HCT116 (cell line): ENCODE data around the gene HSP90AB1. TPM values are rescaled to one million over a fixed set of nuclear protein-coding genes. Genes with fewer than 3 reads are reported as not detected.

ENCODE experiments used
- ATAC-seq: fragments of 200-7000 bp; cut with Tn5 transposase; 2 replicates; pipeline ENCODE4 v1.9.1; 2020; ENCODE audit warnings: mild to moderate bottlenecking, moderate library complexity
- BruUV-seq: library from RNA; stranded (reverse); fragments of 400-500 nt; replicated peaks from 2 replicates; lab custom pipeline; 2021; lab: Mats Ljungman, UMichigan
- CTCF ChIA-PET: fragments of 300-600 bp; sonication (Branson Sonifier 250); formaldehyde crosslinking; loops from one replicate; lab custom pipeline; 2021; ENCODE audit warnings: antibody characterized with exemption; lab: Charles Lee
- POLR2A ChIA-PET: fragments of 300-600, 350-600 bp; sonication (Branson Sonifier 250); formaldehyde crosslinking; loops from one replicate; lab custom pipeline; 2021; ENCODE audit warnings: antibody characterized with exemption; lab: Charles Lee
- RAD21 ChIA-PET, 2 experiments: fragments of 300-600 bp; sonication (Branson Sonifier 250); formaldehyde crosslinking; loops; one replicate each; lab custom pipeline; 2023; ENCODE audit warnings: low total read pairs in 2 of 2; ENCODE audit not compliant: uncharacterized antibody in 2 of 2, unreplicated experiment in 2 of 2, low non-redundant PET in 1 of 2; lab: Charles Lee
- DNase-seq: peaks from one replicate; pipeline ENCODE4 v3.0.0-alpha.2; 2010; ENCODE audit warnings: low read depth, low spot score
- H2AFZ ChIP-seq: fragments of 200-600 bp; shearing (Covaris generic), sonication (generic); 2 replicates; pipeline ENCODE4 v1.6.1; 2017; ENCODE audit warnings: low read depth, mixed run types, mixed read lengths, antibody characterized with exemption, low read length; ENCODE audit not compliant: poor library complexity, severe bottlenecking
- H3K27ac ChIP-seq: 2 replicates; pipeline ENCODE4 v1.5.1; 2012; ENCODE audit warnings: low read depth, low read length
- H3K27me3 ChIP-seq: fragments of 200-600 bp; sonication (generic); 2 replicates; pipeline ENCODE4 v1.6.1; 2016; ENCODE audit warnings: mixed run types, low read length, mixed read lengths; ENCODE audit not compliant: insufficient read depth
- H3K36me3 ChIP-seq, 2 experiments: fragments of 200-500 bp in 1 of 2; fragments of 200-600 bp in 1 of 2; sonication (Bioruptor generic) in 1 of 2; sonication (generic) in 1 of 2; 2 replicates each; pipeline versions ENCODE4 v1.5.1 to v1.6.1; 2014 to 2016; ENCODE audit warnings: low read length in 2 of 2, inconsistent platforms in 1 of 2, mixed read lengths in 1 of 2, mixed run types in 1 of 2; ENCODE audit not compliant: insufficient read depth in 2 of 2, control insufficient read depth in 1 of 2
- H3K4me1 ChIP-seq, 2 experiments: fragments of 200-600 bp in 1 of 2; sonication (generic) in 1 of 2; 2 replicates each; pipeline versions ENCODE4 v1.5.1 to v1.6.1; 2012 to 2017; ENCODE audit warnings: low read length in 2 of 2, inconsistent platforms in 1 of 2, mild to moderate bottlenecking in 1 of 2, mixed read lengths in 1 of 2, mixed run types in 1 of 2, moderate library complexity in 1 of 2; ENCODE audit not compliant: insufficient read depth in 2 of 2, control insufficient read depth in 1 of 2
- H3K4me2 ChIP-seq: fragments of 200-600 bp; sonication (generic); 2 replicates; pipeline ENCODE4 v1.6.1; 2017; ENCODE audit warnings: mixed run types, low read length, mixed read lengths
- H3K4me3 ChIP-seq, 2 experiments: fragments of 200-600 bp in 1 of 2; sonication (generic) in 1 of 2; replicated peaks in 1 of 2; 2 replicates each; pipeline ENCODE4 v1.5.1; 2011 to 2016; ENCODE audit warnings: low read length in 2 of 2, control low read depth in 1 of 2, low read depth in 1 of 2, mild to moderate bottlenecking in 1 of 2, mixed read lengths in 1 of 2, mixed run types in 1 of 2
- H3K79me2 ChIP-seq: fragments of 200-600 bp; sonication (generic); 2 replicates; pipeline ENCODE4 v1.6.1; 2017; ENCODE audit warnings: mild to moderate bottlenecking, mixed run types, low read length, moderate library complexity, mixed read lengths; ENCODE audit not compliant: insufficient read depth
- H3K9ac ChIP-seq: fragments of 200-600 bp; sonication (generic); 2 replicates; pipeline ENCODE4 v1.6.1; 2016; ENCODE audit warnings: low read length, mixed read lengths
- H3K9me2 ChIP-seq: fragments of 200-600 bp; sonication (generic), shearing (Covaris generic); 2 replicates; pipeline ENCODE4 v1.6.1; 2017; ENCODE audit warnings: mixed run types, mild to moderate bottlenecking, moderate library complexity; ENCODE audit not compliant: insufficient read depth
- H3K9me3 ChIP-seq, 2 experiments: fragments of 200-500 bp in 1 of 2; fragments of 200-600 bp in 1 of 2; sonication (Bioruptor generic) in 1 of 2; sonication (generic) in 1 of 2; 2 replicates each; pipeline ENCODE4 v1.6.1; 2014 to 2017; ENCODE audit warnings: low read length in 2 of 2, mixed read lengths in 2 of 2, inconsistent platforms in 1 of 2, low read depth in 1 of 2, mild to moderate bottlenecking in 1 of 2, mixed run types in 1 of 2, moderate library complexity in 1 of 2; ENCODE audit not compliant: control insufficient read depth in 1 of 2, insufficient read depth in 1 of 2
- H4K20me1 ChIP-seq: fragments of 200-600 bp; sonication (generic), shearing (Covaris generic); 2 replicates; pipeline ENCODE4 v1.6.1; 2017; ENCODE audit warnings: mixed run types, mild to moderate bottlenecking, moderate library complexity; ENCODE audit not compliant: insufficient read depth
- CEBPB ChIP-seq: IDR thresholded peaks from 2 replicates; pipeline ENCODE4 v1.6.1; 2012; ENCODE audit warnings: low read depth
- EGR1 ChIP-seq: IDR thresholded peaks from 2 replicates; pipeline ENCODE4 v1.6.1; 2012; ENCODE audit warnings: low read depth
- ELF1 ChIP-seq: IDR thresholded peaks from 2 replicates; pipeline ENCODE4 v1.6.1; 2012; ENCODE audit warnings: low read depth, borderline replicate concordance
- EZH2phosphoT487 ChIP-seq: fragments of 200-600 bp; IDR thresholded peaks from 2 replicates; pipeline ENCODE4 v1.6.1; 2018; ENCODE audit warnings: antibody characterized with exemption, borderline replicate concordance
- JUND ChIP-seq: IDR thresholded peaks from 2 replicates; pipeline ENCODE4 v1.6.1; 2012
- POLR2A ChIP-seq: IDR thresholded peaks from 2 replicates; pipeline ENCODE4 v1.7.0; 2011; ENCODE audit warnings: borderline replicate concordance; ENCODE audit not compliant: insufficient read depth, insufficient read length; ENCODE audit errors: extremely low read depth
- SIN3A ChIP-seq: IDR thresholded peaks from 2 replicates; pipeline ENCODE4 v1.6.1; 2012; ENCODE audit warnings: low read depth
- SRF ChIP-seq: IDR thresholded peaks from 2 replicates; pipeline ENCODE4 v1.6.1; 2012; ENCODE audit warnings: low read depth
- YY1 ChIP-seq: IDR thresholded peaks from 2 replicates; pipeline ENCODE4 v1.6.1; 2011; ENCODE audit warnings: low read length, low read depth, moderate library complexity, mild to moderate bottlenecking; ENCODE audit not compliant: insufficient replicate concordance; ENCODE audit errors: extremely low read depth
- ZFX ChIP-seq: fragments of 450-650 bp; IDR thresholded peaks from 2 replicates; pipeline ENCODE4 v1.6.1; 2017
- ZNF274 ChIP-seq: fragments of 200-500 bp; sonication (Bioruptor generic); IDR thresholded peaks from 2 replicates; pipeline ENCODE4 v1.6.1; 2014; ENCODE audit warnings: mild to moderate bottlenecking, low read depth, low read length, inconsistent platforms
- intact Hi-C: fragments of 100-400 bp; cut with micrococcal nuclease; formaldehyde crosslinking; loops from 2 replicates; pipeline ENCODE4 v1.10.0; 2022
- total RNA-seq: library from RNA; stranded (reverse); gene quantifications from one replicate; pipeline ENCODE4 v1.2.1, GENCODE V29; 2021; ENCODE audit not compliant: unreplicated experiment
- TF ChIP-seq, protein P1 (sequence below): IDR thresholded peaks from 2 replicates; pipeline ENCODE4 v1.6.1; 2011; ENCODE audit warnings: mild to moderate bottlenecking, low read length, moderate library complexity; ENCODE audit not compliant: insufficient replicate concordance; ENCODE audit errors: extremely low read depth
- TF ChIP-seq, protein P2 (sequence below), 3 experiments: fragments of 200-600 bp in 1 of 3; sonication (generic) in 1 of 3; IDR thresholded peaks in 2 of 3; conservative IDR thresholded peaks in 1 of 3; 2 replicates each; pipeline ENCODE4 v1.5.1; 2012 to 2017; ENCODE audit warnings: low read depth in 2 of 3, low read length in 2 of 3, antibody characterized with exemption in 1 of 3, borderline replicate concordance in 1 of 3, control low read depth in 1 of 3, mild to moderate bottlenecking in 1 of 3, mixed read lengths in 1 of 3, mixed run types in 1 of 3, moderate library complexity in 1 of 3; ENCODE audit not compliant: insufficient read depth in 1 of 3
- TF ChIP-seq, protein P3 (sequence below): IDR thresholded peaks from 2 replicates; pipeline ENCODE4 v1.6.1; 2012; ENCODE audit warnings: low read depth
- TF ChIP-seq, protein P4 (sequence below): IDR thresholded peaks from 2 replicates; pipeline ENCODE4 v1.6.1; 2012
- TF ChIP-seq, protein P5 (sequence below): IDR thresholded peaks from 2 replicates; pipeline ENCODE4 v1.6.1; 2012

The HSP90AB1 gene
- total RNA-seq, 1 experiment from 2014 or later: 2,554 TPM

DNA sequence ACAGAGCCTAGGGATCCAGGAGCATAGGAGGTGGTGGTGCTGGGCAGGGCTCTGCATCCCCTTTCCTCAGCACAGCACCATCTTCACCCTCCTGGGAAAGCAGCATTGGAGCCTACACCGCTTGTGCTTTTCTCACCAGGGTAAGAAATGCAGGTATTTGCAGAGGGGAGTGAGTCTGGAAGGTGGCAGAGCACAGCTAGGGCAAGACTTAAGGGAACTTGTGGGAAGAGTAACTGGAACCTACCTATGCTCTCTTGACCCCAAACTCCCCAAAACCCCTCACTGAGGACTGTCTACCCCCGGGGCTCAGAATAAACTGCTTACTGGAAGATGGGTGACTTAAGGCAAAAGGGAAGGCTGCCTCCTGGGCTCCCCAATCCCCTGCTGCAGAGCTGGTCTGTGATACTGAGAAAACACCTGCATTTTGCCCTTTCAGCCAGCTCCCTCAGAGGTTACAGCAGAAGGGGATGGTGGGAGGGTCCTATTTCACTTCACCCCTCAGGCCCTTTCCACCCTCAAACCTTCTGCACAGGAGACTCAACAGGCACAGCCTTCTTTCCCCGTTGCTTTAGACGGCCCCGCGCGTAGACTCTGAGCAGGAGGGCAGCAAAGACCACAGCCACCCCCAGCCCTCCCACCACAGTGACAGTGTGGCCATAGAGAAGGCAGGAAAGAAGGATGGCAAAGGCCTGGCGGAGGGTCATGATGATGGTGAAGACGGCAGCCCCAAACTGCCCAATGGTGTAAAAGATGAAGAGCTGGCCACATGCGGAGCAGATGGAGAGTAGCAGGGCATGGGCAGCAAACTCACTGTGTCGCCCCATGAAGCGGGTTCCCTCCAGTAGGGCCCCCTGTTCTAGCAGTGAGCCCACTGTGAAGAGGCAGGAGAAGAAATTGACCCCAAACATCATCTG is 7.5 kb downstream of the HSP90AB1 start:
- intact Hi-C loops: loop anchor here (5.0 kb wide), 1 partner anchor 157 kb away; no protein-coding TSS in a partner anchor
- TF ChIP-seq EZH2phosphoT487: no peak
- no peak for TF ChIP-seq ELF1
- no peak for TF ChIP-seq ZNF274
- TF ChIP-seq POLR2A: no peak
- TF ChIP-seq, protein P1, sequence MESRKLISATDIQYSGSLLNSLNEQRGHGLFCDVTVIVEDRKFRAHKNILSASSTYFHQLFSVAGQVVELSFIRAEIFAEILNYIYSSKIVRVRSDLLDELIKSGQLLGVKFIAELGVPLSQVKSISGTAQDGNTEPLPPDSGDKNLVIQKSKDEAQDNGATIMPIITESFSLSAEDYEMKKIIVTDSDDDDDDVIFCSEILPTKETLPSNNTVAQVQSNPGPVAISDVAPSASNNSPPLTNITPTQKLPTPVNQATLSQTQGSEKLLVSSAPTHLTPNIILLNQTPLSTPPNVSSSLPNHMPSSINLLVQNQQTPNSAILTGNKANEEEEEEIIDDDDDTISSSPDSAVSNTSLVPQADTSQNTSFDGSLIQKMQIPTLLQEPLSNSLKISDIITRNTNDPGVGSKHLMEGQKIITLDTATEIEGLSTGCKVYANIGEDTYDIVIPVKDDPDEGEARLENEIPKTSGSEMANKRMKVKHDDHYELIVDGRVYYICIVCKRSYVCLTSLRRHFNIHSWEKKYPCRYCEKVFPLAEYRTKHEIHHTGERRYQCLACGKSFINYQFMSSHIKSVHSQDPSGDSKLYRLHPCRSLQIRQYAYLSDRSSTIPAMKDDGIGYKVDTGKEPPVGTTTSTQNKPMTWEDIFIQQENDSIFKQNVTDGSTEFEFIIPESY: no peak
- TF ChIP-seq, protein P2, sequence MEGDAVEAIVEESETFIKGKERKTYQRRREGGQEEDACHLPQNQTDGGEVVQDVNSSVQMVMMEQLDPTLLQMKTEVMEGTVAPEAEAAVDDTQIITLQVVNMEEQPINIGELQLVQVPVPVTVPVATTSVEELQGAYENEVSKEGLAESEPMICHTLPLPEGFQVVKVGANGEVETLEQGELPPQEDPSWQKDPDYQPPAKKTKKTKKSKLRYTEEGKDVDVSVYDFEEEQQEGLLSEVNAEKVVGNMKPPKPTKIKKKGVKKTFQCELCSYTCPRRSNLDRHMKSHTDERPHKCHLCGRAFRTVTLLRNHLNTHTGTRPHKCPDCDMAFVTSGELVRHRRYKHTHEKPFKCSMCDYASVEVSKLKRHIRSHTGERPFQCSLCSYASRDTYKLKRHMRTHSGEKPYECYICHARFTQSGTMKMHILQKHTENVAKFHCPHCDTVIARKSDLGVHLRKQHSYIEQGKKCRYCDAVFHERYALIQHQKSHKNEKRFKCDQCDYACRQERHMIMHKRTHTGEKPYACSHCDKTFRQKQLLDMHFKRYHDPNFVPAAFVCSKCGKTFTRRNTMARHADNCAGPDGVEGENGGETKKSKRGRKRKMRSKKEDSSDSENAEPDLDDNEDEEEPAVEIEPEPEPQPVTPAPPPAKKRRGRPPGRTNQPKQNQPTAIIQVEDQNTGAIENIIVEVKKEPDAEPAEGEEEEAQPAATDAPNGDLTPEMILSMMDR (IDR thresholded peaks at IDR 0.05 in 2 of 3, conservative IDR thresholded peaks at IDR 0.05 in 1 of 3; ENCODE audit: borderline replicate concordance in 1 of 3, insufficient read depth in 1 of 3, low read depth in 2 of 3, low read length in 2 of 3): no peak
- TF ChIP-seq, protein P3, sequence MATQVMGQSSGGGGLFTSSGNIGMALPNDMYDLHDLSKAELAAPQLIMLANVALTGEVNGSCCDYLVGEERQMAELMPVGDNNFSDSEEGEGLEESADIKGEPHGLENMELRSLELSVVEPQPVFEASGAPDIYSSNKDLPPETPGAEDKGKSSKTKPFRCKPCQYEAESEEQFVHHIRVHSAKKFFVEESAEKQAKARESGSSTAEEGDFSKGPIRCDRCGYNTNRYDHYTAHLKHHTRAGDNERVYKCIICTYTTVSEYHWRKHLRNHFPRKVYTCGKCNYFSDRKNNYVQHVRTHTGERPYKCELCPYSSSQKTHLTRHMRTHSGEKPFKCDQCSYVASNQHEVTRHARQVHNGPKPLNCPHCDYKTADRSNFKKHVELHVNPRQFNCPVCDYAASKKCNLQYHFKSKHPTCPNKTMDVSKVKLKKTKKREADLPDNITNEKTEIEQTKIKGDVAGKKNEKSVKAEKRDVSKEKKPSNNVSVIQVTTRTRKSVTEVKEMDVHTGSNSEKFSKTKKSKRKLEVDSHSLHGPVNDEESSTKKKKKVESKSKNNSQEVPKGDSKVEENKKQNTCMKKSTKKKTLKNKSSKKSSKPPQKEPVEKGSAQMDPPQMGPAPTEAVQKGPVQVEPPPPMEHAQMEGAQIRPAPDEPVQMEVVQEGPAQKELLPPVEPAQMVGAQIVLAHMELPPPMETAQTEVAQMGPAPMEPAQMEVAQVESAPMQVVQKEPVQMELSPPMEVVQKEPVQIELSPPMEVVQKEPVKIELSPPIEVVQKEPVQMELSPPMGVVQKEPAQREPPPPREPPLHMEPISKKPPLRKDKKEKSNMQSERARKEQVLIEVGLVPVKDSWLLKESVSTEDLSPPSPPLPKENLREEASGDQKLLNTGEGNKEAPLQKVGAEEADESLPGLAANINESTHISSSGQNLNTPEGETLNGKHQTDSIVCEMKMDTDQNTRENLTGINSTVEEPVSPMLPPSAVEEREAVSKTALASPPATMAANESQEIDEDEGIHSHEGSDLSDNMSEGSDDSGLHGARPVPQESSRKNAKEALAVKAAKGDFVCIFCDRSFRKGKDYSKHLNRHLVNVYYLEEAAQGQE: no peak
- no peak for TF ChIP-seq CEBPB
- no peak for TF ChIP-seq SRF
- no peak for TF ChIP-seq ZFX
- TF ChIP-seq, protein P4, sequence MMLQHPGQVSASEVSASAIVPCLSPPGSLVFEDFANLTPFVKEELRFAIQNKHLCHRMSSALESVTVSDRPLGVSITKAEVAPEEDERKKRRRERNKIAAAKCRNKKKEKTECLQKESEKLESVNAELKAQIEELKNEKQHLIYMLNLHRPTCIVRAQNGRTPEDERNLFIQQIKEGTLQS: no peak
- TF ChIP-seq, protein P5, sequence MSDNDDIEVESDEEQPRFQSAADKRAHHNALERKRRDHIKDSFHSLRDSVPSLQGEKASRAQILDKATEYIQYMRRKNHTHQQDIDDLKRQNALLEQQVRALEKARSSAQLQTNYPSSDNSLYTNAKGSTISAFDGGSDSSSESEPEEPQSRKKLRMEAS: no peak
- TF ChIP-seq SIN3A: no peak
- TF ChIP-seq EGR1: no peak
- no peak for TF ChIP-seq JUND
- TF ChIP-seq YY1: no peak
- Histone ChIP-seq H3K4me2 (no peak overlapping the region), H4K20me1 (peaks cover 49% of the 10 kb centered on the region; the same call in 1 of the 2 replicates), H3K36me3 (peaks cover 43 to 48% of the 10 kb centered on the region in 2 experiments), H3K9me3 (no peaks in the 10 kb centered on the region), H3K4me3 (no peak overlapping the region), H3K9me2 (no peaks in the 10 kb centered on the region), H3K9ac (no peak overlapping the region), H2AFZ (no peak overlapping the region), H3K27me3 (no peaks in the 10 kb centered on the region), H3K79me2 (peaks cover 50% of the 10 kb centered on the region), H3K27ac (peak overlapping the region; percentile 95), H3K4me1 (peaks cover 2 to 27% of the 10 kb centered on the region in 2 experiments; a peak in 3 of 4 replicates)
- BruUV-seq: no TSS peak
- ChIA-PET CTCF (interaction anchor here (0.6 to 2.2 kb wide), 7 partner anchors 10 to 158 kb away, joined by 3 to 7 read pairs (median 3); partner anchors contain the start of gene SLC29A1), POLR2A (interaction anchor here (1.1 to 3.4 kb wide), 3 partner anchors 8 to 12 kb away, joined by 3 to 74 read pairs (median 4); partner anchors contain the start of gene HSP90AB1), RAD21 (no interaction called here)
- no peak for DNase-seq
- peak; percentile 6 for ATAC-seq
